ENCODE measurements around the gene RAB31. TPM values are rescaled to one million over a fixed set of nuclear protein-coding genes. Genes with fewer than 3 reads are reported as not detected.

Gene RAB31
- total RNA-seq, 1 donor from 2014 or later = 0.73 TPM

- Mint-ChIP-seq H3K4me1 (ENCODE audit: low read depth) (no peaks in the 10 kb centered on the region), H3K4me3 (ENCODE audit: low read depth) (no peak overlapping the region), H3K27me3 (ENCODE audit: low read depth) (peaks cover 26% of the 10 kb centered on the region), H3K36me3 (ENCODE audit: low read depth) (no peaks in the 10 kb centered on the region), H3K9me3 (no peaks in the 10 kb centered on the region), H3K27ac (no peak overlapping the region)
- intact Hi-C loops (cut with micrococcal nuclease) = no loop called here
- no peak for DNase-seq (ENCODE audit: low spot score)
These were observed 11.0 kb upstream of the RAB31 start for GRCh38 chr18:9697121-9697520.

DNA sequence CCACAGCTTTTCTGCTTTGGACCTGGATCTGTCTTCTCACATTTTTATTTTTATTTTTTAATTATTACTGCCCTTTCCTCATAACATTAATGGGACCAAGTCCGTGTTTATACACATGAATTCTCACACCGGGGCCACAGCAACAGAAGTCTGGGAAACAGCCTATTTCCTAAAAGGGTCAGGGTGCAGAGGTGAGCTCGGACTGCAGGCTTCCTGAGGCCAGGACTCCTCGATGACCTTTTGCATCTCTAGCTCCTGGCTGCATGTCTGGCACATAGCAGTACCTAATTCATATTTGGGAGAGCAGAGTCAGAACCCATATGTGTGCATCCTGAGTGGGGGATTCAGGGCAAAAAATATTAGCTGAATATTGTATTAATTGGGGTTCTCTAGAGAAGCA lies 9.6 kb upstream of the RAB31 start:
- DNase-seq (ENCODE audit: low spot score) = no peak
- intact Hi-C loops (cut with micrococcal nuclease) = no loop called here
- H3K4me1 Mint-ChIP-seq (ENCODE audit: low read depth) = no peaks in the 10 kb centered on the region
- H3K9me3 Mint-ChIP-seq = no peaks in the 10 kb centered on the region
- H3K27me3 Mint-ChIP-seq (ENCODE audit: low read depth) = peaks cover 20% of the 10 kb centered on the region
- H3K4me3 Mint-ChIP-seq (ENCODE audit: low read depth) = no peak overlapping the region
- no peak overlapping the region for H3K27ac Mint-ChIP-seq
- H3K36me3 Mint-ChIP-seq (ENCODE audit: low read depth) = no peaks in the 10 kb centered on the region

GRCh38 chr18:9700261-9700796 lies 7.8 kb upstream of the RAB31 start:
- intact Hi-C loops (cut with micrococcal nuclease) = loop anchor here (10.0 kb wide), 1 partner anchor 86 kb away; the partner anchor contains the start of gene PPP4R1
- no peaks in the 10 kb centered on the region for H3K36me3 Mint-ChIP-seq (ENCODE audit: low read depth)
- H3K27me3 Mint-ChIP-seq (ENCODE audit: low read depth) = peaks cover 34% of the 10 kb centered on the region

DNA sequence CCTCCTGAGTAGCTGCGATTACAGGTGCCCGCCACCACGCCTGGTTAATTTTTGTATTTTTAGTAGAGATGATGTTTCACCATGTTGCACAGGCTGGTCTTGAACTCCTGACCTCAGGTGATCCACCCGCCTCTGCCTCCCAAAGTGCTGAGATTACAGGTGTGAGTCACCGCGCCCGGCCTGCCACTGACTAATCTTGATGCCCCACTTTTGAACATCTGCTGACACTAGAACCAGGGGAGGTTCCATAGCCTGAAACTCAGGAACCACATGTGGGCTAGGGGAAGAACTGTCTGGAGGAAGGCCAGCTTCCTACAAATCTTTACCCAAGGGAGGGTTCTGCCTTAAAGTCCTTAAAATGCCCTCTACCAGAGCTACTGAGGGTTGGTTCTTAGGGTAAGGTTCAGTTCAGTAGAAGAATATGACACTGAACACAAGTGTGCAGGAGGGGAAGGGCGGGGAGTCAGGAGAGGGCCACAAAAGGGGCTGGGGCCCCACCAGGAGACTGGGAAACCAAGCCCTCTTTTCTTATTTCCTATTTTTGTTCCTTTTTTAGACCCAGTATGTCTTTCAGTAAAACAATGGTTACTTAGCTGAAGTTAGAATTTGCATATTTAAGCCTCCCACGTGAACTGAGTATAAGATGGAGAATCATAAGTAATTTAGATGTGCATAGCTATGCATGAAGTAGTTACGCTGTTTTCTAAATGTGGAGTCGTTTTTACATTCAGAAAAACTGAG lies 6.3 kb upstream of the RAB31 start:
- no peak overlapping the region for H3K27ac Mint-ChIP-seq
- peaks cover 44% of the 10 kb centered on the region for H3K27me3 Mint-ChIP-seq (ENCODE audit: low read depth)
- DNase-seq (ENCODE audit: low spot score) = no peak
- peaks cover 8% of the 10 kb centered on the region for H3K4me1 Mint-ChIP-seq (ENCODE audit: low read depth)
- H3K36me3 Mint-ChIP-seq (ENCODE audit: low read depth) = no peaks in the 10 kb centered on the region
- H3K9me3 Mint-ChIP-seq = no peaks in the 10 kb centered on the region
- H3K4me3 Mint-ChIP-seq (ENCODE audit: low read depth) = no peak overlapping the region
- intact Hi-C loops (cut with micrococcal nuclease) = loop anchor here (10.0 kb wide), 1 partner anchor 87 kb away; the partner anchor contains the start of gene PPP4R1

More at GRCh38 chr18:9700261-9700796, 7.8 kb upstream of the RAB31 start:
- H3K4me1 Mint-ChIP-seq (ENCODE audit: low read depth) = peaks cover 8% of the 10 kb centered on the region
- H3K9me3 Mint-ChIP-seq = no peaks in the 10 kb centered on the region
- DNase-seq (ENCODE audit: low spot score) = no peak
- no peak overlapping the region for H3K4me3 Mint-ChIP-seq (ENCODE audit: low read depth)
- H3K27ac Mint-ChIP-seq = no peak overlapping the region

GRCh38 chr18:9704233-9705118 lies 3.6 kb upstream of the RAB31 start:
- Mint-ChIP-seq H3K4me1 (ENCODE audit: low read depth) (peaks cover 12% of the 10 kb centered on the region), H3K27me3 (ENCODE audit: low read depth) (peaks cover 53% of the 10 kb centered on the region), H3K9me3 (no peaks in the 10 kb centered on the region), H3K27ac (no peak overlapping the region), H3K4me3 (ENCODE audit: low read depth) (no peak overlapping the region), H3K36me3 (ENCODE audit: low read depth) (no peaks in the 10 kb centered on the region)
- no peak for DNase-seq (ENCODE audit: low spot score)
- intact Hi-C loops (cut with micrococcal nuclease) = loop anchor here (10.0 kb wide), 1 partner anchor 90 kb away; the partner anchor contains the start of gene PPP4R1

DNA sequence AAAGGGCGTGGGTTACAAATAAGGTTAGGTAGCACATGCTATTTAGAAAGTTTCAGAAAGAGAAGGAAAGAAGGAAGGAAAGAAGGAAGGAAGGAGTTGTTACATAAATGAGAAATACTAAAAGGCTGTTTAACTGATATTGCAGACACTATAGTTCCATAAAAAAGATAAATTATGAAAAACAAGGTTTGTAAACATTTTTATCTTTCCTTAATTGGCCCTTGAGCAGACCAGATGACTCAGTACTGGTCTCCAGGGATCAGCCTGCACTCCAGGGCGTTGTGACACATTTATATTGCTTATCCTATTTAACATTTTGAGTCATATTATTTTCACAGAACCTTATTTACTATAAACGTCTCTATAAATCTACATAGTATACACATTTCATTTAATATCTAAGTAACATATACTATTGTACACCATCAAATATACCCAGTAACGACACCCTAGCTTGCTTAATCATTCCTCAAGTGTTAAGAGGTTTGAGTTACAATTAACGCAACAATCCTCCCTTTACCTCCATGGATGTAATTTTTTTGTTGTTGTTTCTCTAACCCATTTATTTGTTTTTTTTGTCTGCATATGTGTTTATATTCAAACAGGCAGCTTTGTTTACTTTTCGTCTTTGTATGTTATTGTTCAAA lies 2.8 kb upstream of the RAB31 start:
- intact Hi-C loops (cut with micrococcal nuclease) = loop anchor here (10.0 kb wide), 1 partner anchor 91 kb away; the partner anchor contains the start of gene PPP4R1
- peaks cover 16% of the 10 kb centered on the region for H3K4me1 Mint-ChIP-seq (ENCODE audit: low read depth)

GRCh38 chr18:9706081-9706935 lies 1.8 kb upstream of the RAB31 start:
- intact Hi-C loops (cut with micrococcal nuclease) = loop anchor here (10.0 kb wide), 1 partner anchor 92 kb away; the partner anchor contains the start of gene PPP4R1
- Mint-ChIP-seq H3K36me3 (ENCODE audit: low read depth) (no peaks in the 10 kb centered on the region), H3K27ac (no peak overlapping the region), H3K4me3 (ENCODE audit: low read depth) (no peak overlapping the region), H3K9me3 (no peaks in the 10 kb centered on the region), H3K27me3 (ENCODE audit: low read depth) (peaks cover 66% of the 10 kb centered on the region), H3K4me1 (ENCODE audit: low read depth) (peaks cover 21% of the 10 kb centered on the region)
- DNase-seq (ENCODE audit: low spot score) = no peak

More for the DNA sequence above, 2.8 kb upstream of the RAB31 start:
- Mint-ChIP-seq H3K27ac (no peak overlapping the region), H3K27me3 (ENCODE audit: low read depth) (peaks cover 61% of the 10 kb centered on the region), H3K4me3 (ENCODE audit: low read depth) (no peak overlapping the region), H3K36me3 (ENCODE audit: low read depth) (no peaks in the 10 kb centered on the region), H3K9me3 (no peaks in the 10 kb centered on the region)
- DNase-seq (ENCODE audit: low spot score) = no peak

DNA sequence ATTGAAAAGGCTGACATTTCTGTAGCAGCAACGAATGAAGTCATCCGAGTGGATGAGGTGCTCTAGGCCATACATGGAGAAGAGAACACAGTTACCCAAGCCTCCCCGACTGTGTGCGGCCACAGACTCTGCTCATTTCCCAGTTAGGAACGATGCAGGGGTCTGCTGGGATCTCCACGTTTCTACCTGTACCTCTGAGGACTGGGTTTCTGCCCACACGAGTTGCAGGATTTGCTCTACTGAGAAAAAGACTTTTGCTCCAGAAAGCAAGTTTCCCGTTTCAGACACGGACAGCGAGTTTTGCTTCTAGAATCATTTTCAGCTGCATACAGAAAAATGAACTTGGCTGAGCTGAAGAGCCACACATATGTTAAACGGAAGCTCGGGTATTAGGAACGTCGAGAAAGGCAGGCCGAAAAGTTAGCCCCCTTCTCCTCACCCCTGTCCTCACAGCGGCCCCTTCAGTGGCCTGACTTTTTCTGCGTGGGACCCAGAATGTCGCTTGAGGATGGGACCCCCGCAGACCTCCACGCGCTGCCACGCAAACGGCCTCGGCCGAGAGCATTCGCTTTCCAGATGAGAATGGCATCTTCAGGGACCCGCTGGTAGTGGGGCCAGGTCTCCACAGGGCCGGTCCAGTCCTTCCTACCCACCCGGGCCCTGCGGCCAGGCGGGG lies 582 bp upstream of the RAB31 start:
- Mint-ChIP-seq H3K9me3 (no peaks in the 10 kb centered on the region), H3K27ac (no peak overlapping the region), H3K36me3 (ENCODE audit: low read depth) (no peaks in the 10 kb centered on the region), H3K27me3 (ENCODE audit: low read depth) (peaks cover 75% of the 10 kb centered on the region), H3K4me1 (ENCODE audit: low read depth) (peaks cover 29% of the 10 kb centered on the region), H3K4me3 (ENCODE audit: low read depth) (peak overlapping the region; percentile 33)
- no peak for DNase-seq (ENCODE audit: low spot score)
- intact Hi-C loops (cut with micrococcal nuclease) = loop anchor here (10.0 kb wide), 1 partner anchor 93 kb away; the partner anchor contains the start of gene PPP4R1

DNA sequence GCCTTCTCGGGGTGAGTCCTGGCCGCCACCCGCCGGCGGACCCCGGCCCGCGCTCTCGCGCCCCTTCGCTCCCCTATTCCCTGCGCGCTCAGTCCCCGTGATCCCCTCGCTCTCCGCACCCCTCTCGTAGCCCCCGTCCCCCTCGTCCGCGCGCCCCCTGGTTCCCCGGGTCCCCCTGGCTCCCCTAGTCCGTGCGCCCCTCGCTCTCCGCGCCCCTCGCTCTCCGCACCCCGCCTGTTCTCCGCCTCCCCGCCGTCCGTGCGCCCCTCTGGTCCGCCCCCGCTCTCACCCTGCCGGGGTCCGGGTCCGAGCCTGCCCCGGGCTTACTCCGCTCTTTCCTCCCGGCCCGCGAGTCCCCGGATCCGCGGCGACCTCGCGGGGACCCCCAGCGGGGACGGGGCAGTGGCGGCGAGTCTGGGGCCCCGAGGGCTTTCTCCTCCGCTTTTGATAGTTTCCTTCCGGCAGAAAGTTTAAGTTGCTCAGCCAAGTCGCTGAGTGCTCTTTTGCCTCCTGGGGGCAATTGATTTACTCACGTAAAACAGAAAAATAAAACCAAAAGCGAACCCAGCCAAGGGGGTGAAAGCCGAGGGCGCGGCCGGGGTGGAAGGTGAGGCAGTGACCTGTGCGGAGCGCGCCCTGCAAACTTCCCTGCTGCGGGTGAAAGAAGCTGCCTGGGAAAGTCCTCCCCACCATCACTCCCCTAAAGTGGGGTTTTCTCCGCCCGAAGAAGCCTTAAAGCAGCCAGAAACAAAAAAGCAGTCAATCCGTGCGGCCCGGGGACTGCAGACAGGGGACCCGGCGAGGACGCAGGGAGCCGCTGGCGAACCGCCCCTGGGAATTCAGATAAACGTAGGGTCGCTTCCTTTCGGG lies 568 bp downstream of the RAB31 start:
- H3K27me3 Mint-ChIP-seq (ENCODE audit: low read depth) = peaks cover 82% of the 10 kb centered on the region
- no peaks in the 10 kb centered on the region for H3K9me3 Mint-ChIP-seq
- H3K27ac Mint-ChIP-seq = no peak overlapping the region
- intact Hi-C loops (cut with micrococcal nuclease) = loop anchor here (10.0 kb wide), 1 partner anchor 94 kb away; the partner anchor contains the start of gene PPP4R1
- DNase-seq (ENCODE audit: low spot score) = no peak
- peaks cover 29% of the 10 kb centered on the region for H3K4me1 Mint-ChIP-seq (ENCODE audit: low read depth)
- H3K36me3 Mint-ChIP-seq (ENCODE audit: low read depth) = no peaks in the 10 kb centered on the region
- peak overlapping the region; percentile 77 for H3K4me3 Mint-ChIP-seq (ENCODE audit: low read depth)

GRCh38 chr18:9709304-9709877 lies 1.3 kb downstream of the RAB31 start:
- Mint-ChIP-seq H3K9me3 (no peaks in the 10 kb centered on the region), H3K4me1 (ENCODE audit: low read depth) (peaks cover 24% of the 10 kb centered on the region), H3K4me3 (ENCODE audit: low read depth) (peak overlapping the region; percentile 77), H3K27me3 (ENCODE audit: low read depth) (peaks cover 80% of the 10 kb centered on the region), H3K36me3 (ENCODE audit: low read depth) (no peaks in the 10 kb centered on the region), H3K27ac (no peak overlapping the region)
- intact Hi-C loops (cut with micrococcal nuclease) = loop anchor here (10.0 kb wide), 1 partner anchor 95 kb away; the partner anchor contains the start of gene PPP4R1
- no peak for DNase-seq (ENCODE audit: low spot score)
